Measurements from ENCODE around the gene DCHS1. TPM values are rescaled to one million over a fixed set of nuclear protein-coding genes. Genes with fewer than 3 reads are reported as not detected.
A peak's percentile ranks its signal among the peaks of the same experiment; 100 is the strongest.

The DCHS1 gene
- total and polyA plus RNA-seq, 5 donors from 2014 or later = 0.49 to 2.4 (median 1.1) TPM

GRCh38 chr11:6670202-6670830 is 14.7 kb upstream of the DCHS1 start:
- no peaks in the 10 kb centered on the region for H3K27me3 ChIP-seq (ENCODE audit: control insufficient read depth, insufficient read depth, low read length)
- no peaks in the 10 kb centered on the region for H3K9me3 Mint-ChIP-seq
- H3K36me3 Mint-ChIP-seq = no peaks in the 10 kb centered on the region
- no peaks in the 10 kb centered on the region for H3K9me3 ChIP-seq (ENCODE audit: control insufficient read depth in 2 of 2, low read length in 2 of 2)
- ATAC-seq (ENCODE audit: low read depth in 2 of 2) (no peak), DNase-seq (peak in 1 of 3 donors; percentile 54)
- H3K27ac Mint-ChIP-seq = peak overlapping the region in 2 of 3 donors; percentile 76 to 84
- peak overlapping the region; percentile 11 to 83 (median 56) for H3K4me3 Mint-ChIP-seq
- H3K36me3 ChIP-seq (ENCODE audit: control insufficient read depth, insufficient read depth, low read length) = no peaks in the 10 kb centered on the region
- no peak overlapping the region for H3K27ac ChIP-seq (ENCODE audit: insufficient read depth, low read length, poor library complexity, severe bottlenecking)
- peaks cover 36 to 76% (median 41%) of the 10 kb centered on the region in 4 donors for H3K4me1 Mint-ChIP-seq
- no peak overlapping the region for H3K4me3 ChIP-seq (ENCODE audit: low read depth, low read length)
- H3K4me1 ChIP-seq (ENCODE audit: control insufficient read depth, insufficient read depth, low read length, poor library complexity, severe bottlenecking) = peaks cover 26% of the 10 kb centered on the region
- peaks cover 4% of the 10 kb centered on the region for H3K27me3 Mint-ChIP-seq

GRCh38 chr11:6667733-6668374 is 12.2 kb upstream of the DCHS1 start:
- H3K36me3 ChIP-seq (ENCODE audit: control insufficient read depth, insufficient read depth, low read length) = no peaks in the 10 kb centered on the region
- H3K27me3 ChIP-seq (ENCODE audit: control insufficient read depth, insufficient read depth, low read length) = no peaks in the 10 kb centered on the region
- H3K9me3 Mint-ChIP-seq = peaks cover 0 to 3% (median 0%) of the 10 kb centered on the region in 7 donors
- H3K27ac ChIP-seq (ENCODE audit: insufficient read depth, low read length, poor library complexity, severe bottlenecking) = no peak overlapping the region
- peaks cover 11% of the 10 kb centered on the region for H3K27me3 Mint-ChIP-seq
- DNase-seq (peak in 2 of 3 donors; percentile 47 to 67), ATAC-seq (ENCODE audit: low read depth in 2 of 2) (peak; percentile 43 to 44)
- no peaks in the 10 kb centered on the region for H3K9me3 ChIP-seq (ENCODE audit: control insufficient read depth in 2 of 2, low read length in 2 of 2)
- no peak overlapping the region for H3K4me3 Mint-ChIP-seq
- H3K36me3 Mint-ChIP-seq = no peaks in the 10 kb centered on the region
- peaks cover 14% of the 10 kb centered on the region for H3K4me1 ChIP-seq (ENCODE audit: control insufficient read depth, insufficient read depth, low read length, poor library complexity, severe bottlenecking)
- no peak overlapping the region for H3K27ac Mint-ChIP-seq
- H3K4me3 ChIP-seq (ENCODE audit: low read depth, low read length) = no peak overlapping the region
- peaks cover 22 to 59% (median 32%) of the 10 kb centered on the region in 4 donors for H3K4me1 Mint-ChIP-seq

- H3K36me3 ChIP-seq (ENCODE audit: control insufficient read depth, insufficient read depth, low read length) = no peaks in the 10 kb centered on the region
- no peaks in the 10 kb centered on the region for H3K36me3 Mint-ChIP-seq
- peaks cover 16 to 46% (median 23%) of the 10 kb centered on the region in 4 donors for H3K4me1 Mint-ChIP-seq
- no peak overlapping the region for H3K4me3 Mint-ChIP-seq
- DNase-seq (peak in 1 of 3 donors; percentile 29), ATAC-seq (ENCODE audit: low read depth in 2 of 2) (no peak)
- H3K9me3 ChIP-seq (ENCODE audit: control insufficient read depth in 2 of 2, low read length in 2 of 2) = no peaks in the 10 kb centered on the region
- H3K27me3 Mint-ChIP-seq = peaks cover 11% of the 10 kb centered on the region
- peaks cover 0 to 3% (median 0%) of the 10 kb centered on the region in 7 donors for H3K9me3 Mint-ChIP-seq
- H3K27ac ChIP-seq (ENCODE audit: insufficient read depth, low read length, poor library complexity, severe bottlenecking) = no peak overlapping the region
- no peak overlapping the region for H3K4me3 ChIP-seq (ENCODE audit: low read depth, low read length)
- H3K27me3 ChIP-seq (ENCODE audit: control insufficient read depth, insufficient read depth, low read length) = no peaks in the 10 kb centered on the region
- H3K4me1 ChIP-seq (ENCODE audit: control insufficient read depth, insufficient read depth, low read length, poor library complexity, severe bottlenecking) = peaks cover 14% of the 10 kb centered on the region
- H3K27ac Mint-ChIP-seq = peak overlapping the region in 1 of 3 donors; percentile 10
Measured at GRCh38 chr11:6666302-6667183, 10.9 kb upstream of the DCHS1 start.

GRCh38 chr11:6664551-6664950 is 8.9 kb upstream of the DCHS1 start:
- H3K27me3 Mint-ChIP-seq = peaks cover 11% of the 10 kb centered on the region
- H3K27me3 ChIP-seq (ENCODE audit: control insufficient read depth, insufficient read depth, low read length) = no peaks in the 10 kb centered on the region
- no peaks in the 10 kb centered on the region for H3K4me1 ChIP-seq (ENCODE audit: control insufficient read depth, insufficient read depth, low read length, poor library complexity, severe bottlenecking)
- H3K36me3 ChIP-seq (ENCODE audit: control insufficient read depth, insufficient read depth, low read length) = no peaks in the 10 kb centered on the region
- H3K4me1 Mint-ChIP-seq = peaks cover 2 to 28% (median 10%) of the 10 kb centered on the region in 4 donors
- peaks cover 0 to 3% (median 0%) of the 10 kb centered on the region in 7 donors for H3K9me3 Mint-ChIP-seq
- H3K36me3 Mint-ChIP-seq = no peaks in the 10 kb centered on the region
- DNase-seq (no peak), ATAC-seq (ENCODE audit: low read depth in 2 of 2) (no peak)
- H3K27ac ChIP-seq (ENCODE audit: insufficient read depth, low read length, poor library complexity, severe bottlenecking) = no peak overlapping the region
- H3K27ac Mint-ChIP-seq = no peak overlapping the region
- H3K4me3 ChIP-seq (ENCODE audit: low read depth, low read length) = no peak overlapping the region
- no peaks in the 10 kb centered on the region for H3K9me3 ChIP-seq (ENCODE audit: control insufficient read depth in 2 of 2, low read length in 2 of 2)
- H3K4me3 Mint-ChIP-seq = no peak overlapping the region

GRCh38 chr11:6663794-6664469 is 8.3 kb upstream of the DCHS1 start:
- no peak for ATAC-seq (ENCODE audit: low read depth in 2 of 2)

GRCh38 chr11:6660712-6661111 is 5.1 kb upstream of the DCHS1 start:
- H3K27me3 Mint-ChIP-seq = peaks cover 23% of the 10 kb centered on the region

More at GRCh38 chr11:6663794-6664469, 8.3 kb upstream of the DCHS1 start:
- no peak overlapping the region for H3K4me3 Mint-ChIP-seq
- peaks cover 11% of the 10 kb centered on the region for H3K27me3 Mint-ChIP-seq
- Histone ChIP-seq H3K27me3 (ENCODE audit: control insufficient read depth, insufficient read depth, low read length) (no peaks in the 10 kb centered on the region), H3K9me3 (ENCODE audit: control insufficient read depth in 2 of 2, low read length in 2 of 2) (no peaks in the 10 kb centered on the region), H3K4me1 (ENCODE audit: control insufficient read depth, insufficient read depth, low read length, poor library complexity, severe bottlenecking) (no peaks in the 10 kb centered on the region), H3K4me3 (ENCODE audit: low read depth, low read length) (no peak overlapping the region), H3K36me3 (ENCODE audit: control insufficient read depth, insufficient read depth, low read length) (no peaks in the 10 kb centered on the region), H3K27ac (ENCODE audit: insufficient read depth, low read length, poor library complexity, severe bottlenecking) (no peak overlapping the region)
- DNase-seq = no peak
- H3K36me3 Mint-ChIP-seq = no peaks in the 10 kb centered on the region
- peaks cover 0 to 28% (median 10%) of the 10 kb centered on the region in 4 donors for H3K4me1 Mint-ChIP-seq
- peak overlapping the region in 2 of 3 donors; percentile 21 to 31 for H3K27ac Mint-ChIP-seq
- peaks cover 0 to 3% (median 0%) of the 10 kb centered on the region in 7 donors for H3K9me3 Mint-ChIP-seq

GRCh38 chr11:6658647-6659046 is 3.0 kb upstream of the DCHS1 start:
- Histone ChIP-seq H3K27me3 (ENCODE audit: control insufficient read depth, insufficient read depth, low read length) (peaks cover 18% of the 10 kb centered on the region), H3K4me1 (ENCODE audit: control insufficient read depth, insufficient read depth, low read length, poor library complexity, severe bottlenecking) (peaks cover 4% of the 10 kb centered on the region), H3K27ac (ENCODE audit: insufficient read depth, low read length, poor library complexity, severe bottlenecking) (no peak overlapping the region), H3K9me3 (ENCODE audit: control insufficient read depth in 2 of 2, low read length in 2 of 2) (no peaks in the 10 kb centered on the region), H3K4me3 (ENCODE audit: low read depth, low read length) (no peak overlapping the region), H3K36me3 (ENCODE audit: control insufficient read depth, insufficient read depth, low read length) (no peaks in the 10 kb centered on the region)
- H3K36me3 Mint-ChIP-seq = no peaks in the 10 kb centered on the region
- H3K9me3 Mint-ChIP-seq = peaks cover 0 to 4% (median 0%) of the 10 kb centered on the region in 7 donors
- H3K4me3 Mint-ChIP-seq = no peak overlapping the region
- H3K4me1 Mint-ChIP-seq = peaks cover 0 to 12% (median 2%) of the 10 kb centered on the region in 4 donors
- no peak for DNase-seq
- no peak for ATAC-seq (ENCODE audit: low read depth in 2 of 2)
- H3K27me3 Mint-ChIP-seq = peaks cover 18% of the 10 kb centered on the region
- no peak overlapping the region for H3K27ac Mint-ChIP-seq

More at GRCh38 chr11:6660712-6661111, 5.1 kb upstream of the DCHS1 start:
- Mint-ChIP-seq H3K36me3 (no peaks in the 10 kb centered on the region), H3K4me3 (no peak overlapping the region), H3K9me3 (peaks cover 0 to 4% (median 0%) of the 10 kb centered on the region in 7 donors), H3K27ac (no peak overlapping the region), H3K4me1 (peaks cover 0 to 15% (median 2%) of the 10 kb centered on the region in 4 donors)
- H3K4me3 ChIP-seq (ENCODE audit: low read depth, low read length) = no peak overlapping the region
- peaks cover 13% of the 10 kb centered on the region for H3K27me3 ChIP-seq (ENCODE audit: control insufficient read depth, insufficient read depth, low read length)
- H3K27ac ChIP-seq (ENCODE audit: insufficient read depth, low read length, poor library complexity, severe bottlenecking) = no peak overlapping the region
- H3K4me1 ChIP-seq (ENCODE audit: control insufficient read depth, insufficient read depth, low read length, poor library complexity, severe bottlenecking) = no peaks in the 10 kb centered on the region
- ATAC-seq (ENCODE audit: low read depth in 2 of 2) (no peak), DNase-seq (no peak)
- H3K36me3 ChIP-seq (ENCODE audit: control insufficient read depth, insufficient read depth, low read length) = no peaks in the 10 kb centered on the region
- H3K9me3 ChIP-seq (ENCODE audit: control insufficient read depth in 2 of 2, low read length in 2 of 2) = no peaks in the 10 kb centered on the region

Measured in CD4-positive, CD25-positive, alpha-beta regulatory T cell (primary cell).